Neuronal stem cell (in vitro differentiated cells): ENCODE results near the gene GBGT1.

ENCODE experiments used
- DNase-seq: peaks from one replicate; pipeline ENCODE4 v3.0.0-alpha.2; 2013; ENCODE audit warnings: low spot score
- H2AFZ ChIP-seq: one replicate; pipeline ENCODE4 v1.6.1; 2013; ENCODE audit warnings: mild to moderate bottlenecking, low read length, inconsistent platforms
- H2AK5ac ChIP-seq: 2 replicates; pipeline ENCODE4 v1.6.1; 2013; ENCODE audit warnings: low read depth, mild to moderate bottlenecking, inconsistent platforms, low read length, moderate library complexity, mixed read lengths
- H2BK120ac ChIP-seq: 2 replicates; pipeline ENCODE4 v1.6.1; 2013; ENCODE audit warnings: low read depth, mild to moderate bottlenecking, inconsistent platforms, low read length, moderate library complexity, mixed read lengths
- H2BK12ac ChIP-seq: one replicate; pipeline ENCODE4 v1.6.1; 2013; ENCODE audit warnings: low read length, inconsistent platforms
- H2BK15ac ChIP-seq: 2 replicates; pipeline ENCODE4 v1.6.1; 2013; ENCODE audit warnings: mild to moderate bottlenecking, low read length, inconsistent platforms, mixed read lengths
- H2BK5ac ChIP-seq: one replicate; pipeline ENCODE4 v1.6.1; 2013; ENCODE audit warnings: inconsistent platforms, mild to moderate bottlenecking, low read length, moderate library complexity
- H3K14ac ChIP-seq: one replicate; pipeline ENCODE4 v1.6.1; 2013; ENCODE audit warnings: low read length, inconsistent platforms
- H3K18ac ChIP-seq: 2 replicates; pipeline ENCODE4 v1.6.1; 2013; ENCODE audit warnings: low read length, inconsistent platforms
- H3K23ac ChIP-seq: 2 replicates; pipeline ENCODE4 v1.6.1; 2013; ENCODE audit warnings: low read depth, mild to moderate bottlenecking, mixed read lengths, low read length, inconsistent platforms; ENCODE audit not compliant: poor library complexity
- H3K27ac ChIP-seq: replicated peaks from 3 replicates; pipeline ENCODE4 v1.5.1; 2013; ENCODE audit warnings: low read length, inconsistent platforms
- H3K27me3 ChIP-seq, 3 experiments: 2 replicates each; pipeline ENCODE4 v1.6.1; 2013; ENCODE audit warnings: low read length in 3 of 3, mild to moderate bottlenecking in 2 of 3, inconsistent platforms in 1 of 3, low read depth in 1 of 3, mixed read lengths in 1 of 3, moderate library complexity in 1 of 3; ENCODE audit not compliant: control insufficient read depth in 3 of 3, insufficient read depth in 3 of 3
- H3K36me3 ChIP-seq, 2 donors: replicated peaks in 1 of 2; 2 replicates each; pipeline ENCODE4 v1.6.1; 2013; ENCODE audit warnings: low read length in 2 of 2; ENCODE audit not compliant: control insufficient read depth in 2 of 2, insufficient read depth in 2 of 2
- H3K4ac ChIP-seq: 2 replicates; pipeline ENCODE4 v1.6.1; 2013; ENCODE audit warnings: inconsistent platforms, mild to moderate bottlenecking, low read length, moderate library complexity
- H3K4me1 ChIP-seq, 2 donors: 1 replicate in 1 of 2; 2 replicates in 1 of 2; pipeline ENCODE4 v1.6.1; 2013; ENCODE audit warnings: low read length in 2 of 2, low read depth in 1 of 2; ENCODE audit not compliant: control insufficient read depth in 2 of 2, insufficient read depth in 1 of 2
- H3K4me2 ChIP-seq: one replicate; pipeline ENCODE4 v1.6.1; 2013; ENCODE audit warnings: mild to moderate bottlenecking, low read length, inconsistent platforms; ENCODE audit not compliant: insufficient read depth, poor library complexity, severe bottlenecking
- H3K4me3 ChIP-seq, 2 donors: 2 replicates each; pipeline ENCODE4 v1.5.1; 2013; ENCODE audit warnings: low read length in 2 of 2, mild to moderate bottlenecking in 2 of 2, inconsistent platforms in 1 of 2, moderate library complexity in 1 of 2
- H3K79me1 ChIP-seq: one replicate; pipeline ENCODE4 v1.6.1; 2013; ENCODE audit warnings: low read depth, mild to moderate bottlenecking, inconsistent platforms, low read length, moderate library complexity
- H3K9ac ChIP-seq: one replicate; pipeline ENCODE4 v1.6.1; 2013; ENCODE audit warnings: mild to moderate bottlenecking, low read depth, low read length, inconsistent platforms; ENCODE audit not compliant: poor library complexity
- H3K9me3 ChIP-seq, 2 donors: replicated peaks in 1 of 2; 2 replicates each; pipeline versions ENCODE3 to v1.6.1; 2013; ENCODE audit warnings: low read length in 2 of 2, mild to moderate bottlenecking in 2 of 2, inconsistent platforms in 1 of 2, low read depth in 1 of 2, mixed read lengths in 1 of 2, moderate library complexity in 1 of 2; ENCODE audit not compliant: control insufficient read depth in 2 of 2, insufficient read depth in 1 of 2
- H4K8ac ChIP-seq: one replicate; pipeline ENCODE4 v1.6.1; 2013; ENCODE audit warnings: low read depth, mild to moderate bottlenecking, inconsistent platforms, low read length, moderate library complexity
- H4K91ac ChIP-seq: one replicate; pipeline ENCODE4 v1.6.1; 2013; ENCODE audit warnings: low read length, low read depth, mild to moderate bottlenecking, inconsistent platforms; ENCODE audit not compliant: poor library complexity
- WGBS, 2 donors: extraction: QIAGEN DNeasy Blood & Tissue Kit; methylation state at CpG; one replicate each; pipeline ENCODE4 v1.1.7; 2013; ENCODE audit warnings: missing lambda C conversion rate in 2 of 2, mixed read lengths in 1 of 2; ENCODE audit not compliant: insufficient read length in 2 of 2, insufficient replicate concordance in 1 of 2; ENCODE audit errors: extremely low coverage in 2 of 2; 5-methylcytosine and 5-hydroxymethylcytosine counted together

The GBGT1 gene

GRCh38 chr9:133120501-133121197 lies 43.1 kb downstream of the GBGT1 start:
- H3K18ac ChIP-seq = peak overlapping the region; percentile 95
- H3K36me3 ChIP-seq = peaks cover 0 to 3% of the 10 kb centered on the region in 2 donors
- H3K4me1 ChIP-seq = peaks cover 35 to 54% of the 10 kb centered on the region in 2 donors
- H2BK120ac ChIP-seq = no peak overlapping the region
- H3K14ac ChIP-seq = peak overlapping the region; percentile 92
- no peak overlapping the region for H2BK12ac ChIP-seq
- H3K27ac ChIP-seq = peak overlapping the region; percentile 21
- DNase-seq = no peak
- H3K9ac ChIP-seq = peak overlapping the region; percentile 83
- peak overlapping the region; percentile 56 for H2BK15ac ChIP-seq
- no peak overlapping the region for H4K91ac ChIP-seq
- peaks cover 0 to 2% (median 0%) of the 10 kb centered on the region in 3 experiments for H3K27me3 ChIP-seq
- no CpG with 5 or more reads among the region's 66 CpGs for WGBS, 2 donors
- H3K4me3 ChIP-seq = peak overlapping the region; percentile 67 to 90
- peak overlapping the region; percentile 96 for H3K4me2 ChIP-seq
- peak overlapping the region; percentile 53 for H2AK5ac ChIP-seq
- H3K4ac ChIP-seq = peak overlapping the region; percentile 66
- H3K9me3 ChIP-seq = no peaks in the 10 kb centered on the region
- peaks cover 30% of the 10 kb centered on the region for H3K79me1 ChIP-seq
- H4K8ac ChIP-seq = peak overlapping the region; percentile 6
- H2BK5ac ChIP-seq = peak overlapping the region; percentile 21
- H3K23ac ChIP-seq = peak overlapping the region; percentile 80
- peak overlapping the region; percentile 72 for H2AFZ ChIP-seq

DNA sequence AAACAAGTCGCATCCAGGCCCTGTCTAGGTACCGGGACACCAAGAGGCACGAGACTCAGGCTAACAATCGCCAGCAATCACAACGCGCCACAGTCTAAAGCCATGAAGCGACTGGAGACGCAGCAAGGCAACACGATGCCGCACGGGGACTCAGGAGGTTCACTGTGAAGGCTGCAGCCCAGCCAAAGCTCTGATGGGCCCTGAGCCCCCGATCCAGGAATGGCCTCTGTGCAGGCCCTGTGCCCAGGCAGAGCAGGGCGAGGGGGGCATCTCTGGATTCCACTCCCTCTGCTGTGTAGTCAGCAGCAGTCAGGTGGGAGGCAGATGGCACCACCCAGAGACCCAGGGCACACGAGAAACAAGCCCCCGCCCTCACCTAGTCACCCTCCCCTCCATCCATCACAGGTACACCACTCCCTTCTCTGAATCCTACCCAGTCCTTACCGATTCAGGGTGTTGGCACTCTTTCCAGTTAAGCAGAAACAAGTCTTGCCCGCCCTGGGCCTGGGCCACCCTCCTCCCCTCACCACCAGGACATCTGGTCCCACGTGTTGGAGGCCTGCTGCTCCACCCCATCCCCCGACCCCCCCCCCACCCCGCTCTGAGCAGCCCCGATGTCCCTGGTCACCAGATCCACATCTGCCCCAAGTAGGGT lies 43.7 kb downstream of the GBGT1 start:
- Histone ChIP-seq H3K79me1 (peaks cover 30% of the 10 kb centered on the region), H3K36me3 (peaks cover 0 to 3% of the 10 kb centered on the region in 2 donors), H3K4me2 (peak overlapping the region; percentile 96), H2BK5ac (peak overlapping the region; percentile 21), H3K27me3 (peaks cover 0 to 2% (median 0%) of the 10 kb centered on the region in 3 experiments), H2BK120ac (no peak overlapping the region), H2BK12ac (no peak overlapping the region), H2AFZ (no peak overlapping the region), H3K4me1 (peaks cover 41 to 56% of the 10 kb centered on the region in 2 donors), H4K8ac (no peak overlapping the region), H3K18ac (peak overlapping the region; percentile 95), H4K91ac (no peak overlapping the region), H3K9ac (peak overlapping the region; percentile 83), H2AK5ac (peak overlapping the region; percentile 68), H3K4ac (peak overlapping the region; percentile 72), H3K14ac (peak overlapping the region; percentile 92), H3K9me3 (no peaks in the 10 kb centered on the region), H3K4me3 (peak overlapping the region; percentile 67 to 90), H3K27ac (peak overlapping the region; percentile 40), H2BK15ac (peak overlapping the region; percentile 59), H3K23ac (peak overlapping the region; percentile 22)
- WGBS, 2 donors = no CpG with 5 or more reads among the region's 21 CpGs
- no peak for DNase-seq

DNA sequence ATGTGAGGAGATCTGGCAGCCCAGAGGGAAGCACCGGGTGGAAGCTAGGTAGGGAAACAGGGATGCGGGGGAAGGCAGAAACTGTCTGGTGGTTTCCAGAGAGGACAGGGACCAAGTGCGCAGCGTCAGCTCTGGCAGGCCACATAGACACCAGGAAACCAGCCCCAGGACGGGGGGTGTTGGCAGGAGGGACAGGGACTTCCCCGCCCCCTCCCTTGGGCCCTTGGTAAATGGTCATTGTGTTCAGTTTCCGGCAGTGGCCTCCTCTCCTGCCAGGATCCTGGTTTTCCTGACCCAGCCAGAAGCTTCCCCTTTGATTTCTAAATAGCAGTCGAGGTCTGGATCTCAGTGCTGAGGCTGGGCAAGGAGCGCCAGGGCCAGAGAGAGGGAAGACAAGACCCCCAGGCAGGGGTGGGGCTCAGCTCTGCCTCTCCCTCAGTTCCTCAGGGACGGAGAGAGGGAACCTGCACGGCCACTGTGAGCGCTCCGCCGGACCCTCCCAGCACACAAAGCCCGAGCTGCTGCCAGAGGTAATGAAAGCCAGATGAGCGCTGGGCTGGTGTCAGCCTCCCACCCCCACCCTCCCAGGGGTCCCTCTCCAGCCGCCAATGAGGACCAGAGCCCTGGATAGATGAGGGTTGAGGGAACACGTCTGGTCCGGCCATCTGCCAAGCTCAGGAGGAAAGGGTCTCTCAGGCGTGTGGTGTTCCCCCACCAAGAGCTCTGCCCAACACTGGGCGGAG lies 44.4 kb downstream of the GBGT1 start:
- Histone ChIP-seq H3K27me3 (peaks cover 0 to 2% (median 0%) of the 10 kb centered on the region in 3 experiments), H2BK120ac (no peak overlapping the region), H3K27ac (peak overlapping the region; percentile 40), H3K4me2 (peak overlapping the region; percentile 61), H2BK5ac (peak overlapping the region; percentile 84), H3K36me3 (peaks cover 0 to 3% of the 10 kb centered on the region in 2 donors), H2AFZ (no peak overlapping the region), H3K9ac (peak overlapping the region; percentile 82), H4K91ac (no peak overlapping the region), H3K4me3 (peak overlapping the region; percentile 14 to 67), H3K9me3 (no peaks in the 10 kb centered on the region), H3K4ac (no peak overlapping the region), H3K79me1 (peaks cover 34% of the 10 kb centered on the region), H2BK15ac (peak overlapping the region; percentile 59), H2BK12ac (no peak overlapping the region), H3K4me1 (peaks cover 48 to 61% of the 10 kb centered on the region in 2 donors), H3K23ac (peak overlapping the region; percentile 11), H3K18ac (peak overlapping the region; percentile 89), H3K14ac (no peak overlapping the region), H4K8ac (no peak overlapping the region), H2AK5ac (peak overlapping the region; percentile 68)
- WGBS, 2 donors = no CpG with 5 or more reads among the region's 21 CpGs
- DNase-seq = no peak
